ENCODE data around the gene SWT1.
"Not testable (repeated sequence)": the region's sequence is repeated elsewhere in the genome, so short reads cannot be mapped to it uniquely, and the experiment has no call there.

SWT1 gene

DNA sequence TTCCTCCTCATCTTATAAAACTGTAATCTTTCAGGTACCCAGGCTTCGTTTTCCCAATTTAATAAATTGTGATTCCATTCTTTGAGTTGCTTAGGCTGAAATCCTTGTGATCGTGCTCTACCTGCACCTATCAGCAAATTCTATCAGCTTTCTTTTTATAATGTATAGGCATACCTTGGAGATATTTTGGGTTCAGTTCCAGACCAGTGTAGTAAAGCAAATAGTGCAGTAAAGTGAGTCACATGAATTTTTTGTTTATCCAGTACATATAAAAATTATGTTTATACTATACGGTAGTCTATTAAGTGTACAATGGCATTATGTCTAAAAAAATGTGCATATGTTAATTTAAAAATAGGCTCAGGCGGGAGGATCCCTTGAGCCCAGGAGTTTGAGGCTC lies 5.5 kb downstream of the SWT1 start:
- DNase-seq (ENCODE audit: low read depth in 1 of 2, low spot score in 1 of 2): no peak

DNA sequence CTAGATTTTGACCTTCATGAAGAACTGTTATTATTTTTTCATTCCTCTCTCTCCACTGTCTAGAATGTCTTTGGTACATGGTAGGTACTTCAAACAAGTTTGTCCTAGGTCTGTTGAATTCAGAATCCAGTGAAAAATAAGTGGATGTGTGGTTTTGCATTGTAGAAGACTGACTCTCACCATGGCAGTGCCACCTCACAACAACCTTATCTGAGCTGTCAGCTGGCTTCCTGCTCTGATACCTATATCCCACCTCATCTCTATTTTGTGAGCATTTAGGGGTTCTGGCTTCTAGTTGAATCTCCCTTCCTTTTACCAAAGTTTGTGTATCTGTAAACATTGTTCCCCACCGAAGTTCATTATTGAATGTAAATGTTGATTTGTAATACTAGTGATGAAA lies 9.1 kb downstream of the SWT1 start:
- DNase-seq (ENCODE audit: low read depth in 1 of 2, low spot score in 1 of 2): no peak

DNA sequence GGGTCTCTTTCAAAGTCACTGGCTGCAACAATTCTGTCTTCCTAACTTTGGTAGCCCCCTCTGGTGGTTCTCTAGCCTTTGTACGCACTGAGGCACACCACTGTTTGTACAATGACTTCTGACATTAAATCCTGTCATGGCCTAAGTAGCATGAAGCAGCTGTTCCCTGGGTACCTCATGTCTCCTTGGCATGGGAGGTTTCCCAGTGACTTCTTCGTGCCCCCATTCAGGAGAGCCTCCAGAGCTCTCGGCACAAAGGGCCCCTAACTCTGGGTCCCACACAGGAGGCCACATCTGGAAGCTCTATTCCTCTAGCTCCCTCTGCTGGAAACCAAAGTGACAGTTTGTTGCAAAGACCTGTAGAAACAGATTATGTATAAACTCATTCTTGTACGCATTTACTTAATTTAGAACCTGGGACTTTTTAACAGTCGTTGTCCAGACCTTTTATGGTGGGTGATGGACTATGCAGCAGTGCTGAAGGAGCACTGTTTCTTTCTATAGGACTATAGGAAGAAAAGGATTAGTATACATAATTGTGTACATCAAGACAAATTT lies 13.4 kb downstream of the SWT1 start:
- no peak for DNase-seq (ENCODE audit: low read depth in 1 of 2, low spot score in 1 of 2)

- no peak for DNase-seq (ENCODE audit: low read depth in 1 of 2, low spot score in 1 of 2)
Measured at GRCh38 chr1:185193756-185194155, 36.8 kb downstream of the SWT1 start.

DNA sequence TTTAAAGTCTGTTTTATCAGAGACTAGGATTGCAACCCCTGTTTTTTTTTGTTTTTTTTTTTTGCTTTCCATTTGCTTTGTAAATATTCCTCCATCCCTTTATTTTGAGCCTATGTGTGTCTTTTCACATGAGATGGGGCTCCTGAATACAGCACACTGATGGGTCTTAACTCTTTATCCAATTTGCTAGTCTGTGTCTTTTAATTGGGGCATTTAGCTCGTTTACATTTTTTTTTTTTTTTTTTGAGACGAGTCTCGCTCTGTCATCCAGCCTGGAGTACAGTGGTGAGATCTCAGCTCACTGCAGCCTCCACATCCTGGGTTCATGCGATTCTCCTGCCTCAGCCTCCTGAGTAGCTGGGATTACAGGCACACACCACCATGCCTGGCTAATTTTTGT lies 41.7 kb downstream of the SWT1 start:
- not testable (repeated sequence) for DNase-seq (ENCODE audit: low read depth in 1 of 2, low spot score in 1 of 2)

DNA sequence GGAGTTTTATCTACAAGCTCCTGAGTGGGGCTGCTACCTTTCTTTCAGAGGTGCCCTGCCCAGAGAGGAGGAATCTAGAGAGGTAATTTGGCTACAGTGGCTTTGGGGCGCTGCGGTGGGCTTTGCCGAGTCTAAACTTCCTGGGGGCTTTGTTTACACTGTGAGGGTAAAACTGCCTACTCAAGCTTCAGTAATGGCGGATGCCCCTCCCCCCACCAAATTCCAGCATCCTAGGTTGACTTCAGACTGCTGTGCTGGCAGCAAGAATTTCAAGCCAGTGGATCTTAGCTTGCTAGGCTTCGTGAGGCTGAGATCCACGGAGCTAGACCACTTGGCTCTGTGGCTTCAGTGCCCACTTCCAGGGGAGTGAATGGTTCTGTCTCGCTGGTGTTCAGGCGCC lies 43.9 kb downstream of the SWT1 start:
- DNase-seq (ENCODE audit: low read depth in 1 of 2, low spot score in 1 of 2): no peak

DNA sequence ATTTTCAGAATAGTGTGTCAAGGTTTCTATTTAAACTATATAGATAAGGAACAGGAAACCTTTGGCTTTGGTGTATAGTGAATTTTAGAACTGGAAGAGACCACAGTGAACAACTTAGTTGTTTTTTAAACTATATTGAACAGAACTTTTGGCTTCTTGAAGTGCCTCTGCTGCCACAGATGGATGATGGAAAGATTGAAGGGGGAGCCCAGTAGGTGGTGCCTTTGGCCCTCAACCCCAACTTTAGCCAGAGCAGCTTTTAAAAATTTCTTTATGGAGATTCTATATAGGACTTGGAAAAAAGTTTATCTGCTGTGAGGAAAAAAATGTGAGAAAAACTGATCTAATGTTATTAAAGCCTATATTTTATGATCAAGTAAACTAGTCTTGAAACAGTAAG lies 50.2 kb downstream of the SWT1 start:
- DNase-seq (ENCODE audit: low read depth in 1 of 2, low spot score in 1 of 2): no peak

GRCh38 chr1:185207980-185208602 lies 51.1 kb downstream of the SWT1 start:
- no peak for DNase-seq (ENCODE audit: low read depth in 1 of 2, low spot score in 1 of 2)

- DNase-seq (ENCODE audit: low read depth in 1 of 2, low spot score in 1 of 2): no peak
Measured at GRCh38 chr1:185208626-185209180, 51.7 kb downstream of the SWT1 start.

DNA sequence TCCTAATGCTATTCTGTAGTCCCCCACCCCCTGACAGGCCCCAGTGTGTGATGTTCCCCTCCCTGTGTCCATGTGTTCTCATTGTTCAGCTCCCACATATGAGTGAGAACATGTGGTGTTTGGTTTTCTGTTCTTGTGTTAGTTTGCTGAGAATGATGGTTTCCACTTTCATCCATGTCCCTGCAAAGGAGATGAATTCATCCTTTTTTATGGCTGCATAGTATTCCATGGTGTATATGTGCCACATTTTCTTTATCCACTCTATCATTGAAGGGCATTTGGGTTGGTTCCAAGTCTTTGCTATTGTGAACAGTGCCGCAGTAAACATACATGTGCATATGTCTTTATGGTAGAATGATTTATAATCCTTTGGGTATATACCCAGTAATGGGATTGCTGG lies 52.4 kb downstream of the SWT1 start:
- not testable (repeated sequence) for DNase-seq (ENCODE audit: low read depth in 1 of 2, low spot score in 1 of 2)

DNA sequence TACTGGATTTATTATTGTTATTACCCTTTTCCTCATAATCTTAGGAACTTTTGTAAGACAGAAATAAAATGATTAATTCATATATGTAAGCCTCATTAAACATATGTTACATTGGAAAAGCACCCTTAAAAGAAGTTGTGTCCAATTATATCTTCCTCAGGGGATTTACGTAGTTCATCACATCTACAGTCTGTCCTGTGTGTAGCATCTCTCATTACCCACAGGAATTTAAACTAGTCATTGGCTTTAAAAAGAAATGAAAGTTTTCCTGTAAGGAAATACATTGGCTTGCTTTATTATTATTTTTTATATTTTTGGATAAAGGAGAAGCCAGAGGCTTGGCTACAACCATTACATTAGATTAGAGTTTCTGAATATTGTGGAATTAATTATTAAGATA lies 56.1 kb downstream of the SWT1 start:
- no peak for DNase-seq (ENCODE audit: low read depth in 1 of 2, low spot score in 1 of 2)

DNA sequence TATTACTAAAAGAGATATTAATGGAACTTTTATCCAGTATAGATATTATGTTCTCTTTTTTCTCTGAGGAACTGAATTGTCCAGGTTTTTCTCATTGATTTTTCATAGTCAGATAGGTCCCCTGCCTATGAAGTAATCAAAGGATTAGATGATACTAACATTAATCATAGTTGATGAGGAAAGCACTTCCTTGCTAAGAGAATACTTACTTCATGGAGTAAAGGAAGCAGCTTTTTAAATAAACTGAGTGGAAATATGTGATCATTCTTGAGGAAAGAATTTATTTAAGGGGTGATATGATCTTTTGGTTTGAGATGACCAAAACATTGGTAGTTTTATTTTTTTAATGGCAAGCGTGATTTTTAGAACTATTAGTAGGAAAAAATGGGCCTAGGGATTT lies 58.9 kb downstream of the SWT1 start:
- DNase-seq (ENCODE audit: low read depth in 1 of 2, low spot score in 1 of 2): no peak

GRCh38 chr1:185224132-185224531 lies 67.2 kb downstream of the SWT1 start:
- no peak for DNase-seq (ENCODE audit: low read depth in 1 of 2, low spot score in 1 of 2)

GRCh38 chr1:185227161-185227560 lies 70.2 kb downstream of the SWT1 start:
- DNase-seq (ENCODE audit: low read depth in 1 of 2, low spot score in 1 of 2): no peak

DNA sequence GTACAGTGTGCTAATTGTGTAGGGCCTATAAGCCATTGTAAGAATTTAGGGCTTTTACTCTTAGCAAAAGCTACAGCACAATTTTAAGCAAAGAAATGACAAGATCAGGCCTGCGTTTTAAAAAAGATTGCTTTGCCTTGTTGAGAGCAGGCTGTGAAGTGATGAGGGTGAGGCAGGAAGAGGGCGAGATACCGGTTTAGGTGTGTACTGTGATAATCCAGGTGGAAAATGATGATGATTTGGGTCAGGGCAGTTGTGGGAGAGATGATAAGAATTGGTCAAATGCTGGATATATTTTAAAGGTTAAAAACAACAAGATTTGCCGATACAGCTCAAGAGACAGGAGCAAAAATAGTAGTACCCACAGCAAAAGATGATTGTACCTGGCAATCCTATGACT lies 72.0 kb downstream of the SWT1 start:
- DNase-seq (ENCODE audit: low read depth in 1 of 2, low spot score in 1 of 2): no peak

GRCh38 chr1:185229981-185230380 lies 73.0 kb downstream of the SWT1 start:
- DNase-seq (ENCODE audit: low read depth in 1 of 2, low spot score in 1 of 2): no peak

DNA sequence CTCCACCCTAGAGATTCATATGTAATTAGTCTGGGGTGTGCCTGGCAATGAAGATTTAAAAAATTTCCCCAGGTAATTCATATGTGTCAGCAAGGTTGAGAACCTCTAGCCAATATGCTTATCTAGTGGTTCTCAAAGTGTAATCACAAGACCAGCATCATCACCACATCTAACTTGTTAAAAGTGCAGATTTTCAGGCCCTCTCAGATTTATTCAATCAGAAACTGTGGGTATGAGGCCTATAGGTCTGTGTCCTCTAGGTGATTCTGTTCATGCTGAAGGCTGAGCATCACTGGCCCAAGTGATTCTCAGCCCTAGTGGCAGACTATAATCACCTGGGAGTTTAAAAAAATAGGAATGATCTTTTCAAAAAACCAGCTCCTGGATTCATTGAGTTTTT lies 75.9 kb downstream of the SWT1 start:
- no peak for DNase-seq (ENCODE audit: low read depth in 1 of 2, low spot score in 1 of 2)

DNA sequence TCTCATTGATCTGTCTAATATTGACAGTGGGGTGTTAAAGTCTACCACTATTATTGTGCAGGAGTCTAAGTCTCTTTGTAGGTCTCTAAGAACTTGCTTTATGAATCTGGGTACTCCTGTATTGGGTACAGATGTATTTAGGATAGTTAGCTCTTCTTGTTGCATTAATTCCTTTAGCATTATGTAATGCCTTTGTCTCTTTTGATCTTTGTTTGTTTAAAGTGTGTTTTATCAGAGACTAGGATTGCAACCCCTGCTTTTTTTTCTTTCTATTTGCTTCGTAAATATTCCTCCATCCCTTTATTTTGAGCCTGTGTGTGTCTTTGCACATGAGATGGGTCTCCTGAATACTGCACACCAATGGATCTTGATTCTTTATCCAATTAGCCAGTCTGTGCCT lies 77.2 kb downstream of the SWT1 start:
- not testable (repeated sequence) for DNase-seq (ENCODE audit: low read depth in 1 of 2, low spot score in 1 of 2)

DNA sequence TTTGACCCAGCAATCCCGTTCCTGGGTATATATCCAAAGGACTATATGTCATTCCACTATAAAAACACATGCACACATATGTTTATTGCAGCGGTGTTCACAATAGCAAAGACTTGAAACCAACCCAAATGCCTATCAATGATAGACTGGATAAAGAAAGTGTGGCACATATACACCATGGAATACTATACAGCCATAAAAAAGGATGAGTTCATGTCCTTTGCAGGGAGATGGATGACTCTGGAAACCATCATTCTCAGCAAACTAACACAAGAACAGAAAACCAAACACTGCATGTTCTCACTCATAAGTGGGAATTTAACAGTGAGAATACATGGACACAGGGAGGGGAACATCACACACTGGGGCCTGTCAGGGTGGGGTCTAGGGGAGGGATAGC lies 80.2 kb downstream of the SWT1 start:
- not testable (repeated sequence) for DNase-seq (ENCODE audit: low read depth in 1 of 2, low spot score in 1 of 2)

GRCh38 chr1:185237661-185238060 lies 80.7 kb downstream of the SWT1 start:
- no peak for DNase-seq (ENCODE audit: low read depth in 1 of 2, low spot score in 1 of 2)

DNA sequence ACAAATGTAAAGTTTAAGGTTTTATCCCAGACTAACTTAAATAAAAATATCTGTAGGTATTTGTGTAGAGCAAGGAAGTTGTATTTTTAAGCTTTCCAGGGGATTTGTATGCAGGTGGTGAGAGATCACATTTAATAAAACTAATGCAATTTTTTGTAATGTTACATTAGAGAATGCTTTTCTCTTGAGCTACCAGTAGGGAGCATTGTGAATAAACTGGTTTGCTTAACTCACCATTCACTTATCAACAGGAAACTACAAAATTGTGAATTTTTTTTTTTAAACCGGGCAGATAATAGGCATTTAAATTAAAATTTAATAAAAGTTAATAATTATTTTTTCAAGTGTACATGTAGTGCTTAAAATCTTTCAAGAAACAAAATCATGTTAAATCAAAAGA lies 81.5 kb downstream of the SWT1 start:
- no peak for DNase-seq (ENCODE audit: low read depth in 1 of 2, low spot score in 1 of 2)

GRCh38 chr1:185239861-185240260 lies 82.9 kb downstream of the SWT1 start:
- no peak for DNase-seq (ENCODE audit: low read depth in 1 of 2, low spot score in 1 of 2)

DNA sequence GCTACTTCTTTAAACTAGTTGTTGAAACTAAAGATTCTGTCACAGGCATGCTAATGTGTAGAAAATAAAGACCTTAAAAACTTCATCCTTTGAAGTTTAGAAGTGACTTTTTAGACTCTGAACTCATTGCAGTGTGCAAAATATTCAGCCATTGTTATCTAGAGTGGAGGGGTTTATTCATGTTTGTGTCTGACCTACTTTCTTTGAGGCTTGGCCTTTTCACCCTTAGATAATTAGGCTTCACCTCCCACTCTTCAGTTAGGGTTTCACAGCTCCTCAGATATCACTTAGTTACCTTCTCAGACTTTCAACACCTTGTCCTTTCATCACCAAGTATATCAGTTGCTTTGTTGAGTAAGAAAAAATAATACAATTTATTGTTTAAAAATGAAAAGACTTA lies 84.2 kb downstream of the SWT1 start:
- no peak for DNase-seq (ENCODE audit: low read depth in 1 of 2, low spot score in 1 of 2)
